HEK293T (cell line): ENCODE data around the gene SRP68.
"Not testable (repeated sequence)": the region's sequence is repeated elsewhere in the genome, so short reads cannot be mapped to it uniquely, and the experiment has no call there.

Source experiments
- CTCF ChIA-PET: fragments of 350-600 bp; formaldehyde crosslinking; extraction: SDS; loops from one replicate; lab custom pipeline; 2021; ENCODE audit warnings: antibody characterized with exemption, inconsistent platforms; lab: Yijun Ruan, JAX
- POLR2A ChIA-PET: fragments of 350-600 bp; formaldehyde crosslinking; extraction: SDS; loops from one replicate; lab custom pipeline; 2020; ENCODE audit warnings: antibody characterized with exemption, inconsistent platforms; lab: Yijun Ruan, JAX
- DNase-seq: peaks from one replicate; pipeline ENCODE4 v3.0.0; 2012; ENCODE audit warnings: mixed read lengths; ENCODE audit errors: extremely low spot score
- ARNT ChIP-seq: fragments of 450-650 bp; IDR thresholded peaks from 2 replicates; pipeline ENCODE4 v1.6.1; 2017; ENCODE audit warnings: mild to moderate bottlenecking
- BHLHE40 ChIP-seq: fragments of 450-650 bp; IDR thresholded peaks from 2 replicates; pipeline ENCODE4 v1.6.1; 2016; ENCODE audit warnings: mild to moderate bottlenecking, moderate library complexity, borderline replicate concordance
- CTBP1 ChIP-seq: fragments of 450-650 bp; IDR thresholded peaks from 2 replicates; pipeline ENCODE4 v1.6.1; 2016; ENCODE audit warnings: borderline replicate concordance
- ELF4 ChIP-seq: fragments of 450-650 bp; IDR thresholded peaks from 2 replicates; pipeline ENCODE4 v1.6.1; 2017; ENCODE audit warnings: antibody characterized with exemption
- FOXA1 ChIP-seq: fragments of 450-650 bp; IDR thresholded peaks from 2 replicates; pipeline ENCODE4 v1.6.1; 2016; ENCODE audit warnings: mild to moderate bottlenecking
- FOXK2 ChIP-seq: fragments of 450-650 bp; IDR thresholded peaks from 2 replicates; pipeline ENCODE4 v1.6.1; 2016; ENCODE audit warnings: mild to moderate bottlenecking
- FOXM1 ChIP-seq: fragments of 450-650 bp; IDR thresholded peaks from 2 replicates; pipeline ENCODE4 v1.6.1; 2017; ENCODE audit warnings: mild to moderate bottlenecking, borderline replicate concordance
- HDGF ChIP-seq: fragments of 450-650 bp; IDR thresholded peaks from 2 replicates; pipeline ENCODE4 v1.6.1; 2017; ENCODE audit warnings: antibody characterized with exemption, borderline replicate concordance
- L3MBTL2 ChIP-seq: fragments of 450-650 bp; conservative IDR thresholded peaks from 2 replicates; pipeline ENCODE4 v1.6.1; 2016; ENCODE audit warnings: mild to moderate bottlenecking
- LEF1 ChIP-seq: fragments of 450-650 bp; IDR thresholded peaks from 2 replicates; pipeline ENCODE4 v1.6.1; 2017; ENCODE audit warnings: mild to moderate bottlenecking, borderline replicate concordance
- NFRKB ChIP-seq: fragments of 450-650 bp; IDR thresholded peaks from 2 replicates; pipeline ENCODE4 v1.6.1; 2016; ENCODE audit warnings: mild to moderate bottlenecking, moderate library complexity
- SP1 ChIP-seq: fragments of 450-650 bp; IDR thresholded peaks from 2 replicates; pipeline ENCODE4 v1.6.1; 2017
- SUZ12 ChIP-seq: fragments of 450-650 bp; IDR thresholded peaks from 2 replicates; pipeline ENCODE4 v1.6.1; 2016; ENCODE audit warnings: mild to moderate bottlenecking
- TARDBP ChIP-seq: fragments of 450-650 bp; IDR thresholded peaks from 2 replicates; pipeline ENCODE4 v1.6.1; 2016
- ZNF384 ChIP-seq: fragments of 450-650 bp; IDR thresholded peaks from 2 replicates; pipeline ENCODE4 v1.6.1; 2016
- TF ChIP-seq, protein P1 (sequence below): fragments of 450-650 bp; IDR thresholded peaks from 2 replicates; pipeline ENCODE4 v1.6.1; 2016

SRP68 gene

GRCh38 chr17:76078860-76079534, 6.7 kb upstream of the SRP68 start, which contains the start of gene ZACN:
Gene ZACN (plus strand): TSS chr17:76079182. CDS start chr17:76079265, 83 bp downstream.
- POLR2A ChIA-PET: interaction anchor here (0.7 kb wide), 1 partner anchor 11 kb away, joined by 3 read pairs; no protein-coding TSS in a partner anchor
- no peak for TF ChIP-seq L3MBTL2
- 0 out of 2 replicates have a peak, but pooled peaks have one; percentile 31 for TF ChIP-seq LEF1
- DNase-seq: no peak
- CTCF ChIA-PET: no interaction called here

GRCh38 chr17:76078370-76078769, 6.1 kb upstream of the SRP68 start:
- POLR2A ChIA-PET, CTCF ChIA-PET: not testable (repeated sequence)

GRCh38 chr17:76077584-76078110, 5.3 kb upstream of the SRP68 start:
- no peak for TF ChIP-seq TARDBP
- TF ChIP-seq, protein P1, sequence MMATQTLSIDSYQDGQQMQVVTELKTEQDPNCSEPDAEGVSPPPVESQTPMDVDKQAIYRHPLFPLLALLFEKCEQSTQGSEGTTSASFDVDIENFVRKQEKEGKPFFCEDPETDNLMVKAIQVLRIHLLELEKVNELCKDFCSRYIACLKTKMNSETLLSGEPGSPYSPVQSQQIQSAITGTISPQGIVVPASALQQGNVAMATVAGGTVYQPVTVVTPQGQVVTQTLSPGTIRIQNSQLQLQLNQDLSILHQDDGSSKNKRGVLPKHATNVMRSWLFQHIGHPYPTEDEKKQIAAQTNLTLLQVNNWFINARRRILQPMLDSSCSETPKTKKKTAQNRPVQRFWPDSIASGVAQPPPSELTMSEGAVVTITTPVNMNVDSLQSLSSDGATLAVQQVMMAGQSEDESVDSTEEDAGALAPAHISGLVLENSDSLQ: no peak
- no peak for TF ChIP-seq FOXK2
- no peak for TF ChIP-seq CTBP1
- TF ChIP-seq LEF1: no peak
- TF ChIP-seq FOXA1: no peak
- no peak for TF ChIP-seq FOXM1
- no peak for TF ChIP-seq ARNT
- TF ChIP-seq HDGF: no peak
- no peak for TF ChIP-seq L3MBTL2
- TF ChIP-seq SUZ12: no peak
- no peak for TF ChIP-seq SP1
- no peak for TF ChIP-seq BHLHE40
- no peak for TF ChIP-seq ELF4
- no peak for TF ChIP-seq ZNF384
- CTCF ChIA-PET: no interaction called here
- POLR2A ChIA-PET: no interaction called here
- DNase-seq: no peak

More at GRCh38 chr17:76078370-76078769, 6.1 kb upstream of the SRP68 start:
- not testable (repeated sequence) for DNase-seq

GRCh38 chr17:76076765-76077583, 4.7 kb upstream of the SRP68 start:
- CTCF ChIA-PET: interaction anchor here (0.6 kb wide), 1 partner anchor 125 kb away, joined by 3 read pairs; no protein-coding TSS in a partner anchor
- POLR2A ChIA-PET: no interaction called here
- no peak for DNase-seq
- TF ChIP-seq SUZ12: no peak
- TF ChIP-seq ELF4: no peak
- TF ChIP-seq FOXA1: no peak
- no peak for TF ChIP-seq ZNF384
- no peak for TF ChIP-seq FOXM1
- no peak for TF ChIP-seq CTBP1
- TF ChIP-seq FOXK2: no peak
- TF ChIP-seq NFRKB: no peak
- TF ChIP-seq HDGF: no peak
- no peak for TF ChIP-seq SP1
- no peak for TF ChIP-seq ARNT
- no peak for TF ChIP-seq LEF1
- no peak for TF ChIP-seq L3MBTL2
- TF ChIP-seq, protein P1: no peak
- no peak for TF ChIP-seq TARDBP
- no peak for TF ChIP-seq BHLHE40

DNA sequence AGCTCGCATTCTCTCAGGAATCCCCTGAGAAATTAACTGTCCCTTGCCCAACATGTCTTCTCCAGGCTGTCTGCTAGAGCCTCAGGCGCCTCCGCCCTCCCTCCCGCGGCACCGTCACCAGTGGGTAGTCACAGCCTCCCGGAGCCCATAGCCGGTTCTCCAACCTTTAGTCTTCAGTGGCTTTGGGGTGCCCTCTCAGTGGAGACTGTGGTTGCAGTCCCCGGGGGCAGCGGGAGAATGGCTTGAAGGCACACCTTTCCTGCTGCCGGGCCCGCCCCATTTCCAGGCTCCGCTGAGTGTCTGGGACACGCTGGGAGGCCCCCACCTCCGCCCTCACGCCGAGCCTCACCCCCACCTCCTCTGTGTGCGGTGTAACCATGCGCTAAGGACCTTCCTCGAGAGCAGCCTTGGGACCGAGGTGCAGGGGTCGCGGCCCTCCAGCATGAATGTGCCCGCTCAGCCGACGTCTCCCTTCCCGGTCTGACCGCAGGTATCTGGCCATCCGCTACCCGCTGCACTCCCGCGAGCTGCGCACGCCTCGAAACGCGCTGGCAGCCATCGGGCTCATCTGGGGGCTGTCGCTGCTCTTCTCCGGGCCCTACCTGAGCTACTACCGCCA, 3.9 kb upstream of the SRP68 start:
- POLR2A ChIA-PET: no interaction called here
- CTCF ChIA-PET: interaction anchor here (0.6 kb wide), 1 partner anchor 125 kb away, joined by 3 read pairs; no protein-coding TSS in a partner anchor
- DNase-seq: no peak
- TF ChIP-seq SUZ12 (no peak), NFRKB (no peak), LEF1 (no peak), SP1 (no peak), TARDBP (no peak), ELF4 (no peak), ZNF384 (no peak)

DNA sequence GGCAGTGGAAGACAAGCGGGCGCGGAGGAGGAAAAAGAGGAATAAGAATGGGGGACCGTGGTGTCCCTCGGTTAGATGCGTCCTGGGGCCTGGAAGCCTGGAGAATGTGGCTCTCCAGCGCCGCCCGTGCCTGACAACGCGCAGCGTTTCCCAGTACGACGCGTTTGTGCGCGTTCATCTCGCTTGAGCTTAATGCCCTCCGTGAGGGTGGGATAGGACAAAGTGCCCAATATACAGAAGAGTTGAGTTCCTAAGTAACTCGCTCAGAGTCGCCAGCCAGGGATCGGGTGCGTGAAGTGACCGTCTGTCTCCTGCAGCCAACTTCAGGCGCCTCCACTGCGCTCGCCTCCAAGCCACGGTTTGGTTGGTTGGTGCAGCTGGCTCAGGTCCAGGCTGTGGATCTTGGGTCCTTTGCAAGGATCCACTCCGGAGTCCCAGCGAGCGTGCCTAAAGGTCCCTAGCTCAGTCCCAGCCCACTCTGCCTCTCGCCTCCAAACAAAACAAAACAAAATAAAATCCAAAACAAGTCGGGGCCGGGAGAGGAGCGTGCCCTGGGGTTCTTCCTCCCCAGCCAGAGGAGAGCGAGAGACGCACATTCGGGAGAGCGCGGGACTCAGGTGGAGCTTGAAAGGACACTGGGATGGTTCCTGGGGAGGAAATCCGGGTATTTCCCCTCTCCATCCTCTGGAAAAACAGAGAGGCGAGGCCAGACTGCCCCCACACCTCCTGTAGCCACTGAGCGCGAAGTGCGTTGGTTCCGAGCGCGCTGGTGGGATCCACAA, 3.2 kb upstream of the SRP68 start:
- POLR2A ChIA-PET: no interaction called here
- CTCF ChIA-PET: interaction anchor here (0.6 kb wide), 1 partner anchor 186 kb away, joined by 4 read pairs; no protein-coding TSS in a partner anchor
- no peak for DNase-seq
- TF ChIP-seq HDGF: no peak
- no peak for TF ChIP-seq FOXA1
- TF ChIP-seq L3MBTL2: no peak
- TF ChIP-seq, protein P1: no peak
- TF ChIP-seq FOXK2: no peak
- TF ChIP-seq SUZ12: no peak
- no peak for TF ChIP-seq LEF1
- TF ChIP-seq BHLHE40: no peak
- TF ChIP-seq ELF4: no peak
- TF ChIP-seq CTBP1: no peak
